HG03159 (cell line): ENCODE measurements around the gene NR1H3.

ENCODE experiments used
- ATAC-seq: cut with Tn5 transposase; IDR thresholded peaks from one replicate; pipeline ENCODE4 v1.9.1; 2021; ENCODE audit warnings: mild to moderate bottlenecking, moderate library complexity; ENCODE audit not compliant: unreplicated experiment

NR1H3 gene

DNA sequence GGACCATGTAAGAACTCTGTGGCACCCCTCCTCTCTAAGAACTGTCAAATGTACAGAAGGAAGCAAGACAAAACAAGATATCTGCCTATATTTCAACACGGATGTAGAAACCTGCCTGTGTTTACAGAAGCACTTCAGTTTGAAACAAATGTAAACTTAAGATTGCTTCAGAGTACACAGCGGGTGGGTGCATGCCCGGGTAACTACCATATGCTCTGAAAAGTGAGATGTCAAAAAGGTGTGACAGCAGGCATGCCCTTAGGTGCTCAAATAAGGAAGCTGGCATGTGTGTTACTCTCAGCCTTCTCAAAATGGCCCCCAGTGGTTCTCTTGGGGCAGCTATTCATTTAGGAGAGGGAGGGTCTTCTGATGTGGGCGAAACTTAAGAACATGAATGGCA lies 14.3 kb upstream of the NR1H3 start:
- no peak for ATAC-seq

DNA sequence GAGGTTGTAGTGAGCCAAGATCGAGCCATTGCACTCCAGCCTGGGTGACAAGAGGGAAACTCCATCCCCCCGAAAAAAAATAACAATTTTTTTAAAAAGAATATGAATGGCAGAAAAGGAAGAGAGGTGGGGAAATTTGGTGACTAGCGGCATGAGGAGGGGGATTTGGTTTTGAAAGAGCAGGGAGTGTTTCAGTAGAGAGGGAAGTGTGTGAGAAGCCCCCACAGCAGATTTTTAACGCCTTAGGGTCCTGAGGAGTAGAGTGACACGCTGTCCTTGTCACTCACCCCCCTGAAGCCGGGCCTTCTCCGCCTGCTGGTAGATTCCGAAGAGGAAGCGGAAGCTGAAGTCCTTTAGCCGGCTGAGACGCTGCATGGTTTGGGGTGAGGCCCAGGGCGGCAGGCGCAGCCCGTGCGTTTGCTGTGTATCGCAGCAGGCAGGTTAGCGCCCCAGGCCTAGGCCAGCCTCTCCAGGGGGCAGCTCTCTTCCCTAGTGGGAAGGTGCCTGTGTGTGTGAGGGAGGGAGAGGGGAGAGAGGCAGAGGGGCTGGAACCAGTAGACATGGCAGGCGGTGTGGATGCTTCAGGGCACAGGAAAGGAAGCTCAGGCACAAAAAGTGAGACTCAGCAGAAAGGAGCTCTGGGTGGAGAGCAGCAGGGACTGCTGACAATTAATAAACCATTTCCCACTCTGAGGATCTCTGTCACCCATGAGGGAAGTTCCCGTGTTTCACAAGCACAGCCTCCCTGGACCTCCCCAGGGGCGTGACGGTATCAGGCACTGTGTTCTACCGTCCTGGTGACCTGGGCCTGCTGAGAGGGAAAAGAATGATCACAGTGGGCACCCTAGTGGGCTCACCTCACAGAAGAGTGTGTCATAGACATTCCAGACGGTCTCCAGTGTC lies 13.1 kb upstream of the NR1H3 start:
- ATAC-seq = no peak

DNA sequence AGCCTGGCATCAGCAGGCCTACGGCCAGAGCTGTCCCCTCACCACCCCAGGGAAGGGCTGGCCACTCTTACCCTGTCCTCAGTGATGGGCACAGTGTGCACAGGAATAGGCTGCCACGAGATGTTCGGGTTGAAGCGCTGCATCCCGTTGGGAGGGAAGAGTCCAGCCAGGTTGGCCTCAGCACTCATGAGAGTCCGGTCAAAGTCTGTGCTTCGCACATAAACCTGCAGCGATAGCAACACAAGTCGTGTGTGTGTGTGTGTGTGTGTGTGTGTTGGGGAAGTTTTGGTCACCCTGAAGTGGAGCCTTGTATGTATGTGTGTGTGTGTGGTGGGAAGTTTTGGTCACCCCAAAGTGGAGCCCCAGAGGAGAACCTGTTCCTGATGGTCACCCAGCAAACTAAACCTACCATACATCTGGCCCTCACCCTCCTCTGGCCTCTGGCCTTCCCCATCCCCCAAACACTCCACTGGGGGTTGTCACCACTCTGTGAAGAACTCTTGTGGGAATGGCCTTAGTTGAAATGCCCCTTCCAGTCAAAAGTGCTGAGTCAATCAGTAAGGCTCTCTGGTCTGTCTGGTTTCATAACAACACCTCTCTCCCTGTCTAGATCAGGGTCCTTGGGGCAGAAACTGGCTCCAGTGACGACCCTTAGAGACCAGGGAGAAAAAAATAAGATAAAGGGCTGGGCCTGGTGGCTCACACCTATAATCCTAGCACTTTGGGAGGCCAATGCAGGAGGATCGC lies 12.0 kb upstream of the NR1H3 start:
- no peak for ATAC-seq

DNA sequence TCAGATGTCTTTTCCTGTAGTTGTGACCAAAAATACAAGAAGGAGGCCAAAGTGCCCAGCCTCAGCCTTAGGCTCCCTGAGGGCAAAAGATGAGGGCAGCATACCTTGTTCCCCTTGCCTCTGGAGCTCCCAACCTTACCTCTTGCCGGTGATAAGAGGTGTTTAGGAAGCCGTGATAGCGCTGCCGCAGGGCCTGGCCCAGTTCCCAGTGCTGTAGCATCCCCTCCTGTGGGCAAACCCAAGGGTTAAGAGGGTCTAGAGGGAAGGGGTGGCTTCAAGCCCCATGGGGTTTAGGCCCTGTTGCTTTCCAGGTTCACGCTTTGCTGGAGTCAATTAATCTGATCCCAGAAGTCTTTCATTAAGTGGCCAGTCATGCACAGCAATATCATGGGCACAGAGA lies 10.3 kb upstream of the NR1H3 start:
- no peak for ATAC-seq

DNA sequence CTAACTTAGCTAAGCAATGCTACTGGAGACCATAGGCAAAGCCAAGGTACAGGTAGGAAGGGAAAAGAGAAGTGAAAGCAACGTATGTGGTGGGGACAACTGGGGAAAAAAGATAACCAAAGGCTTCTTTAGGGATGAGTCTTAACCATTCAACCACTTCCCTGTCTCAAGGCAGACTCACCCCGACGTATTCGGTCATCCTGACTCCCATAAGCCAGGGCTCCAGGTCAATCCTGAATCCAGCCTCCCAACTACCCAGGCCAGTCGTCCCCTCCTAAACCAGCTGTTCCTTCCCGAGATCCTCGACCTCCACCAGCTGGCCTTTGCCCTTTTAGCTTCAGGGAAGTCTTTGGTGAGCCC lies 9.5 kb upstream of the NR1H3 start:
- ATAC-seq = peak; percentile 25

DNA sequence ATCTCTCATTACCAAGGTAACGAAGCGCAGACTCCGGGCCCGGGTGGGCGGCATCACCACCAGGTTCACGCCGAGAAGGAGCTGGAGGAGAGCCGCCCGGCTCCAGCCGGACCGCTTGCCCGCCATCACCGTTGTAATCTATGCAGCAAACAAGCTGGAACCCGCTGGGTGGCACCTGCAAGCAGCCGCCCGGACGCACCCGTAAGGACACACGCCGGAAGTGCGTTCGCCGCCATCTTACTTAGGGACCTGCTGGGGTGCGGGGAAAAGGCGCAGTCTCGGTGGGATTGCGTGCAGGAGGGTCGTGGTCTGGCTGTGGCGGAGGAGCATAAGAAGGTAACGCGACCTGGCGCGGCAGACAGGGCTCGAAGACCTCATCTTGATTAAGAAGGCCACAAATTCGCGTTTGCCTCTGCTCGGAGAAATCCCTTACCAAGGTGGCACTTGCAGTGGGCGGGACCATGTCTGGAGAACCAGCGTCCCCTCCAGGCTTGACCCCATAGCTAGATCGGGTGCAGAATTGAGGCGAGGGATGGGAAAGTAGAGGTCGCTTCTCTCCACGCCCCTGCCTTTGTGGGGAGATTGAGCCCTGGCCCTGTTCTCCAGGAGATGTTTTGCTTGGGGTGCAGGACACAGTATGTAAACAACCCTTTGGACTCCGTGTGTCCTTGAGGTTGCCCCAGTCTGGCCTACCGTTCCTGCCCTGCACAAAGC lies 9.0 kb upstream of the NR1H3 start, which contains the start of gene ACP2:
Gene ACP2, minus strand, starts transcription at position 151 of the 714 bp plus-strand sequence. Its CDS starts 25 bp downstream, at position 126.
- peak; percentile 90 for ATAC-seq

DNA sequence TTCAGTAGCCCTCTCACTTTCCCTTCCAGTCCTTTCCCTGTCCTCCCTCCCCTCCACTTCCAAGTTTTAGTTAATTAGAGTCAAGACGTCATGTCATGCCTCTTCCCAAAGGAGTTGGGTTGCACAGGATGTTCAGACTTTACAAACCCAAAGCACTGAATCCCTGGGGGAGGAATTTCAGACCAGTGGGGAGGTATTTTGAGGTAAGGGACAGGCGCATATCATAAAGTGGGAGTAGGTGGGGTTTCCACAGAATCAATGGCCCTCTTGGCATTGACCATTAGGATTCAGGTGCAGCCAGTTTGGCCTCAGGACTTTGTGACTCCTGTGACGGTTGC lies 8.4 kb upstream of the NR1H3 start:
- no peak for ATAC-seq

DNA sequence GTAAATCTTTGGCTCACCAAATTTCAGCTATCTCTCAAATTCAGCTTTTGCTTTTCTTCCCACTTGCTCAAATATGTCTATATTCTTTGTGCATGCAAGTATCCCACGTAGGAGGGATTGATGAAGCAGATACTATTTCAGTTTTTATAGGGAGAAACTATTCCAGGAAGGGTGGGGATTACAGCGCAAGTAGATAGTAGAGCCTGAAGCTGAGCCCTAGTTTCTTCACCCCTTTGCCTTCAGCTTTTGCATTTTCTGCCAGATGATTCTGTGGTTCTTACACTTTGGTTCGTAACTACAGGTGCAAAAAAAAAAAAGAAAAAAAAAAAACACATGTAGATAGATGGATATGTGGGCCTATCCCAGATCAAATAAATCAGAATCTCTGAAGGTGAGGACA lies 6.0 kb upstream of the NR1H3 start:
- no peak for ATAC-seq

DNA sequence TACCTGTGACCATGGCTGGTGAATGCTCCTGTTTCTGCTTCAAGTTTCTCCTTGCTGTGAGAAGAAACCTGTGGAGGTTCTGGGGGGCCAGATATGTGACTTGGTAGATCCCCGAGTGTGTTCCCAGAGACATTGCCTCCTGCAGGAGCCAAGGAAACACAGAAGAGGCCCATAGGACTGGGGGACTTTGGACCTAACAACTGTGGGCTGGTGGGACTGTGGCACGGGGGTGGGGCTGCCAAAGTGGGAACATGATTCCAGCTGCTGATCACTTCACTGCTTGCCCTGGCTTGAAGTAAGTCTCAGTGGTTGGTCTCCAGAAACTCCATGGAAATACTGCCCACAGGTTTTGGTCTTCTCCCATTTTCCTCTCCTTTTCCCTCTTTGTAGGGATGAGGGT lies 4.1 kb upstream of the NR1H3 start:
- no peak for ATAC-seq

DNA sequence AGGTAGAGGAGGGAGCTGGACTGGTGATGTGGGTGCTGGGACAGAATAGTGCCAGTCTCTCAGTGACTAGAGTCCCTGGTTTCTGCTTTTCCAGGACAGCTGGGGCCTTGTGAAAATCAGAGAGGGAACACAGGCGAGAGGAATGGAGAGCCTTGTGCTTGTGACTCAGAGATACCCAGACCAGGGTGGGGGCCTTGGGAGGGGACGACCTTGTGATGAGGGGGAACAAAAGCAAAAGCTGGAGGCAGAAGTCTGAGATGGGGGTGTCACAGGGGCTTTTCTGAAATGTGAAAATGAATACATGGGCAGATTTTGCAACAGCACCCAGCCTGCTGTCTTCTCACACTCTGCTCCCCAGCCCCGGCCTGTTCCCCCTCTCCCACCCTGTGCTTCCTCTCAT lies 3.4 kb upstream of the NR1H3 start:
- no peak for ATAC-seq

DNA sequence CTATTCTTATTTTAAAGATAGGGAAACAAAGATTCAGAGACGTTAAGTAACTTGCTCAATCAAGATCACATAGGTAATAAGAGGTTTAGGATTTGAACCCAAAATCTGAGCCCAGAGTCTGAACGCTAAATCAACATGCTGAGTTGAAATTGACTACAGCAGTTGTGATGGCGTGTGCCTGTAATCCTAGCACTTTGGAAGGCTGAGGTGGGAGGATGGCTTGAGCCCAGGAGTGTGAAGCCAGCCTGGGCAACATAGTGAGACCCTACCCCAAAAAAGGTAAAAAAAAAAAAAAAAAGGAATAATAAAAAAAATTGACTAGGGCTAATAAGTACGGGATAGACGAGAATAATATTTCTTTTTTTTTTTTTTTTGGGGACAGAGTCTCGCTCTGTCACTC lies 1.4 kb upstream of the NR1H3 start:
- no peak for ATAC-seq

DNA sequence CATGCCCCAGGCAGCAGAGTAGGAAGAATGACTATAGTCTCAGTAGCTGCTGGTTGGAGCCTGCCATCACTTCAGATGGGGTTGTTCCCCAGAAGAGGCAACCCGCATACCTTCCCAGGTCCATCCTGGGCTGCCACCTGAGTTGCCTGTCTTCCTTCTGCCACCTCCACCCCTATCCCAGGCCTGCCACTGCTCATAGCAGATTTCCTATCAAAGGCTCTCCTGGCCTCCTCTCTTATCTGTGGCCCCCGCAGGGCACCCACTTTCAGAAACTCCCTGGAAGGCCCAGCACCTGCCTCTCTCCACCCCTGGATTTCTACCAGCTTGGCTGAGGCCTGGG lies 649 bp upstream of the NR1H3 start:
- ATAC-seq = no peak

DNA sequence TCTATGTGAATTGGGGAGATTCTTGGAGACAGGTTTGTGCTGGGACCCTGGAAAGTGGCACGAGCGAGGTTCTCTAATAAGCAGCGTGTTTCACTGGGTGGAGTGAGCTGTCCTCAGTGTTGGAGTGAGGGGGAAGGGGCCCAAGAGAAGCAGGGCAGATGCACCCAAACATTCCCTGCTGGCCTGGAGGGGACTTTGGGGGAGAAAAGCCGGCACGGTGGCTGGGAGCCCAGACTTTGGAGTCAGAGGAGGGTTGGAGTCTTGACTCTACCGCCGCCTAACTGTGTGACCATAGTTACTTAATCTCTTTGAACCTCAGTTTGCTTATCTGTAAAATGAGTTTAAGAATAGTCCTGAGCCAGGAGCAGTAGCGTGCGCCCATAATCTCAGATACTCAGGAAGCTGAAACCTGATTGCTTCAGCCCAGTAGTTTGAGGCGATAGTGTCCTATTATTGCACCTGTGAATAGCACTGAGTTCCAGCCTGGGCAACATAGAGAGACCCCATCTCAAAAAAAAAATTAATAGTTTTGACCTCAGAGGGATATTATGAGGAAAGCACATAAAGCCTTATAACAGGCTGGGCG lies 614 bp downstream of the NR1H3 start:
- no peak for ATAC-seq

DNA sequence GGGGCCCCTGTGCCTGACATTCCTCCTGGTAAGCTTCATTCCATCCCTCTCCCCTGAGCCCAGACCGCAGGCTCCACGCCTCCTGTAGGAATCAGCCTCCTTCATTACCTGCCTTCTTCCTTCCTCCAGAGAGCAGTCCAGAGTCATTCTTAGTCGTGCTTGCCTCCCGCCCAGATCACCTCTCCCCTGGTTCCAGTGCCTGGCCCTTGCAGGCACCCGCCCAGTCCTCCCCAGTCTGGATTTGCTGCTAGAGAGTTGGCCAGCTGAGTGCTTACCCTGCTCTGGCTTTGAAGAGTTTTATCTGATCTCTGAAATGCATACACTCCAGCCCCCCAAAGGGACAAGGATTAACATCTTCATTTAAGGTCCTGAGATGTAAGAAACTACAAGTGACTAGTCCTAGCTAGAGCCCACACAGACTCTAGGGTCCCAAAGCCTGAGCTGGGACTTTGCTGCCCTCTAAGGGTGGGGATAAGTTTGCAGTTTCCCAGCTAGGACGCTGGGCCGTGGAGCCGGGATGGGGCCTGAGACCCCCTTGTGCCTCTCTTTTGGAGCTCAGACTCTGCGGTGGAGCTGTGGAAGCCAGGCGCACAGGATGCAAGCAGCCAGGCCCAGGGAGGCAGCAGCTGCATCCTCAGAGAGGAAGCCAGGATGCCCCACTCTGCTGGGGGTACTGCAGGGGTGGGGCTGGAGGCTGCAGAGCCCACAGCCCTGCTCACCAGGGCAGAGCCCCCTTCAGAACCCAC lies 1.6 kb downstream of the NR1H3 start:
- ATAC-seq = no peak

DNA sequence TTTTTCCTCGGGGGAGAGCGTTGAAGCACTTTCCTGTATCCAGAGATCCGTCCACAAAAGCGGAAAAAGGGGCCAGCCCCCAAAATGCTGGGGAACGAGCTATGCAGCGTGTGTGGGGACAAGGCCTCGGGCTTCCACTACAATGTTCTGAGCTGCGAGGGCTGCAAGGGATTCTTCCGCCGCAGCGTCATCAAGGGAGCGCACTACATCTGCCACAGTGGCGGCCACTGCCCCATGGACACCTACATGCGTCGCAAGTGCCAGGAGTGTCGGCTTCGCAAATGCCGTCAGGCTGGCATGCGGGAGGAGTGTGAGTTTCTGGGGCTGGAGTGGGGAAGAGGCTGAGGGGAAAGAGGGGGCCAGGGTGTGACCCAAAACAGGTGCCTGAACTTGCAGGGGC lies 2.6 kb downstream of the NR1H3 start:
- ATAC-seq = no peak

DNA sequence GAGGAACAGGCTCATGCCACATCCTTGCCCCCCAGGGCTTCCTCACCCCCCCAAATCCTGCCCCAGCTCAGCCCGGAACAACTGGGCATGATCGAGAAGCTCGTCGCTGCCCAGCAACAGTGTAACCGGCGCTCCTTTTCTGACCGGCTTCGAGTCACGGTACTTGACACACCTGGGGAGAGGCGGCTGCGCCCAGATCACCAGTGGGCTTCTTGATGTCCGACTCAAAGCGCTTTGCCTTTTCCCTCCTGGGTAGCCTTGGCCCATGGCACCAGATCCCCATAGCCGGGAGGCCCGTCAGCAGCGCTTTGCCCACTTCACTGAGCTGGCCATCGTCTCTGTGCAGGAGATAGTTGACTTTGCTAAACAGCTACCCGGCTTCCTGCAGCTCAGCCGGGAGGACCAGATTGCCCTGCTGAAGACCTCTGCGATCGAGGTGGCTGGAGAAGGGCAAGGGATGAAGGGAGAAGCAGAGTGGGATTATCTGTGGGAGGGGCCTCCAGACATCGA lies 3.5 kb downstream of the NR1H3 start:
- ATAC-seq = no peak

DNA sequence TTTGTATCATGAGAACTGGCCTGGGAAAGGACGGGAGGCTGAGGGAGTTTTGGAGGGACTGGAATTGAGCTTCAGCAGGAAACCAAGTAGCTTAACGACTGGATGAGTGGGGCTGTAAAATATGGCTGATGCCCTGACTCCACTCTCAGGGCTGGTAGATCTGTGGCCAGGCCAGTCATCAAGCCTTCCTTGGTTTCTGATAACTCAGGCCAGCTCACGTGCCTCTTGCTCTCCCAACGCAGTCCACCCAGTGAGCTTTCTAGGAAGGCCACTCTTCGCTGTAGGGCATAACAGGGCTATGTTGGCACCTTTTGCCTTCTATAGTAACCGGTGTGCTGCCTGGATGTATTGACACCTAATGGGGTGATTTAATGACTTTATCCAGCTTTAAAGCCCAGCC lies 6.3 kb downstream of the NR1H3 start:
- ATAC-seq = no peak

DNA sequence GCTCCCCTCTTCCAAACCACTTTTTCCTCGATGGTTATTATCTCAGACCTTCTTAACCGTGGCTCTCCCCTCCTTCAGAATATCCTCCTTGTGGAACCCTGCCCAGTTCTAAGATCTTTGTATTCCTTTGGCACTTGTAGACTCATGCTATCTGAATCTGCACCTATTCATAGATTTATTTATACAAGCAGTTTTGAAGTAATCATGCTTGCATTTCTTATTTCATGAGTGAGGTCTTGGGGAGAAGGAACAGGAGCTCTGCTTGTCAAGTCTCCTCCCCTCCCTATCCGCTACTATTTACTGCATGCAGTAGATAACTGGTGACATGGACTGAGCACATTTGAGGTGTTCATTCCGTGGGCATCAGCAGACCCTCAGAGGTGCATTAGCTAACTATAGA lies 6.7 kb downstream of the NR1H3 start:
- ATAC-seq = no peak

DNA sequence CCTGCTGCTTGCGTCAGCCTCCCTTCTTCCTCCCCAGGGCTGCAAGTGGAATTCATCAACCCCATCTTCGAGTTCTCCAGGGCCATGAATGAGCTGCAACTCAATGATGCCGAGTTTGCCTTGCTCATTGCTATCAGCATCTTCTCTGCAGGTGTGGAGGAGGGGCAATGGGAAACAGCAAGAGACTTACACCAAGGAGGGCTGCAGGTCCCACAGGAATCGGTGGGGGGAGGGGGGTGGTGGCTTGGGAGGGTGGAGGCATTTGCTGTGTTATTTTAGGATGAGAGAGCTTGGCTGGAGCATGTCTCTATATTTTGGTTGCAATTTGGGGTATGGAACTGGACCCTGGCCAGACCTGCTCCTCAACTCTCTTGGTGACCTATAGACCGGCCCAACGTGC lies 10.1 kb downstream of the NR1H3 start:
- no peak for ATAC-seq

DNA sequence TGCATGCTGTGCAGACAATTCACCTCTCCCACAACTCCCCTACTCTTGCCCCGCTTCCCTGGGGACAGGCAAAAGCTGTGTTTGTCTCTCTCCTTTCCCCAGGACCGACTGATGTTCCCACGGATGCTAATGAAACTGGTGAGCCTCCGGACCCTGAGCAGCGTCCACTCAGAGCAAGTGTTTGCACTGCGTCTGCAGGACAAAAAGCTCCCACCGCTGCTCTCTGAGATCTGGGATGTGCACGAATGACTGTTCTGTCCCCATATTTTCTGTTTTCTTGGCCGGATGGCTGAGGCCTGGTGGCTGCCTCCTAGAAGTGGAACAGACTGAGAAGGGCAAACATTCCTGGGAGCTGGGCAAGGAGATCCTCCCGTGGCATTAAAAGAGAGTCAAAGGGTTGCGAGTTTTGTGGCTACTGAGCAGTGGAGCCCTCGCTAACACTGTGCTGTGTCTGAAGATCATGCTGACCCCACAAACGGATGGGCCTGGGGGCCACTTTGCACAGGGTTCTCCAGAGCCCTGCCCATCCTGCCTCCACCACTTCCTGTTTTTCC lies 10.7 kb downstream of the NR1H3 start:
- ATAC-seq = no peak
